SIG-M5 (cell line): ENCODE data around the gene RYR2.
"Not testable (repeated sequence)": the region's sequence is repeated elsewhere in the genome, so short reads cannot be mapped to it uniquely, and the experiment has no call there.

Source experiments
- DNase-seq: peaks from one replicate; lab custom pipeline; 2025; lab: John Stamatoyannopoulos, UW

The RYR2 gene

GRCh38 chr1:237352747-237353146 lies 310.8 kb downstream of the RYR2 start:
- no peak for DNase-seq

GRCh38 chr1:237353918-237354317 lies 311.9 kb downstream of the RYR2 start:
- DNase-seq = no peak

GRCh38 chr1:237355022-237355421 lies 313.0 kb downstream of the RYR2 start:
- DNase-seq = no peak

GRCh38 chr1:237358555-237358954 lies 316.6 kb downstream of the RYR2 start:
- no peak for DNase-seq

- DNase-seq = no peak
Observed at GRCh38 chr1:237367758-237368157, 325.8 kb downstream of the RYR2 start.

GRCh38 chr1:237371477-237371876 lies 329.5 kb downstream of the RYR2 start:
- DNase-seq = not testable (repeated sequence)

- DNase-seq = no peak
Observed at GRCh38 chr1:237383791-237384190, 341.8 kb downstream of the RYR2 start.

GRCh38 chr1:237384213-237384612 lies 342.2 kb downstream of the RYR2 start:
- no peak for DNase-seq

- DNase-seq = no peak
Observed at GRCh38 chr1:237386362-237387143, 344.6 kb downstream of the RYR2 start.

- no peak for DNase-seq
Observed at GRCh38 chr1:237387144-237387505, 345.1 kb downstream of the RYR2 start.

- no peak for DNase-seq
Observed at GRCh38 chr1:237390823-237391222, 348.8 kb downstream of the RYR2 start.

- DNase-seq = no peak
Observed at GRCh38 chr1:237393632-237394031, 351.6 kb downstream of the RYR2 start.

GRCh38 chr1:237394281-237394680 lies 352.3 kb downstream of the RYR2 start:
- no peak for DNase-seq

- DNase-seq = no peak
Observed at GRCh38 chr1:237396426-237396825, 354.4 kb downstream of the RYR2 start.

- no peak for DNase-seq
Observed at GRCh38 chr1:237398751-237399150, 356.8 kb downstream of the RYR2 start.

- no peak for DNase-seq
Observed at GRCh38 chr1:237405912-237406311, 363.9 kb downstream of the RYR2 start.

GRCh38 chr1:237411621-237412020 lies 369.6 kb downstream of the RYR2 start:
- DNase-seq = no peak

GRCh38 chr1:237416924-237417655 lies 375.1 kb downstream of the RYR2 start:
- DNase-seq = no peak

GRCh38 chr1:237428809-237429208 lies 386.8 kb downstream of the RYR2 start:
- no peak for DNase-seq

GRCh38 chr1:237429252-237429651 lies 387.3 kb downstream of the RYR2 start:
- DNase-seq = no peak

GRCh38 chr1:237431448-237431847 lies 389.5 kb downstream of the RYR2 start:
- DNase-seq = no peak

- no peak for DNase-seq
Observed at GRCh38 chr1:237440346-237440745, 398.4 kb downstream of the RYR2 start.

GRCh38 chr1:237444120-237444790 lies 402.3 kb downstream of the RYR2 start:
- no peak for DNase-seq
